ENCODE measurements around the gene MCCD1. TPM values are rescaled to one million over a fixed set of nuclear protein-coding genes. Genes with fewer than 3 reads are reported as not detected.
A peak's percentile ranks its signal among the peaks of the same experiment; 100 is the strongest.

Gene MCCD1
- total RNA-seq, 3 donors from 2014 or later (not counting 1 experiment from before 2014, with no cell fraction given): not detected

DNA sequence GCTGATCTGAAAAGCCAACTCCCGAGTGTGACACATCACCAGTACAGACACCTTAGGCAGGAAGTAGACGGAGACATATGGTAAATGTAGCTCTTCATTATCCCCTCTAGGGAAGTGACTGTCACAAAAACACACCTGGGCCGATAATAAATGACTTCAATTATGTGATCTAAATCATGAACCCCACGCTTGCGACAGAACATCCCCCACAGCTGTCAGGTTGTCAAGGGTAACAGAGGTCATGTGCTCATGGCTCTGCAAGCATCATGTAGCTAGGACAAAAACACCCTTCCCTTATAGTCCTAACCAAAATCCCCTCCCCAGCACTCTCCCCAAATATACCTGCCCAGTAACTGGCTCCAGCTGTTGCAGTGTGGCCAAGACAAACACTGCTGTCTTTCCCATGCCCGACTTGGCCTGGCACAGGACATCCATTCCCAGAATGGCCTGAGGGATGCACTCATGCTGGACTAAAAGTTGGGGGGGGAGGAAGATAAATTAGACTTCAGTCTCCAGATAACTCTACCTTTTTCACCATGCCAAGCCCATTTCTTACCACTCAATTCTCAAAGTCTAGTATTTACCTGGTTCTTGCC is 10.1 kb downstream of the MCCD1 start:
- Histone ChIP-seq H3K4me3 (ENCODE audit: low read length) (no peak overlapping the region), H3K27ac (ENCODE audit: low read length) (no peak overlapping the region), H3K27me3 (ENCODE audit: control insufficient read depth, insufficient read depth, low read length) (no peaks in the 10 kb centered on the region), H3K36me3 (ENCODE audit: control insufficient read depth, insufficient read depth, low read length) (peaks cover 59% of the 10 kb centered on the region), H3K9me3 (ENCODE audit: control insufficient read depth, insufficient read depth, low read length) (no peaks in the 10 kb centered on the region), H3K4me1 (ENCODE audit: control insufficient read depth, insufficient read depth, low read length) (peaks cover 28% of the 10 kb centered on the region)
- 59% methylated on average over 6 of the region's 6 CpGs for WGBS (ENCODE audit: insufficient coverage)
- TF ChIP-seq, protein P1, sequence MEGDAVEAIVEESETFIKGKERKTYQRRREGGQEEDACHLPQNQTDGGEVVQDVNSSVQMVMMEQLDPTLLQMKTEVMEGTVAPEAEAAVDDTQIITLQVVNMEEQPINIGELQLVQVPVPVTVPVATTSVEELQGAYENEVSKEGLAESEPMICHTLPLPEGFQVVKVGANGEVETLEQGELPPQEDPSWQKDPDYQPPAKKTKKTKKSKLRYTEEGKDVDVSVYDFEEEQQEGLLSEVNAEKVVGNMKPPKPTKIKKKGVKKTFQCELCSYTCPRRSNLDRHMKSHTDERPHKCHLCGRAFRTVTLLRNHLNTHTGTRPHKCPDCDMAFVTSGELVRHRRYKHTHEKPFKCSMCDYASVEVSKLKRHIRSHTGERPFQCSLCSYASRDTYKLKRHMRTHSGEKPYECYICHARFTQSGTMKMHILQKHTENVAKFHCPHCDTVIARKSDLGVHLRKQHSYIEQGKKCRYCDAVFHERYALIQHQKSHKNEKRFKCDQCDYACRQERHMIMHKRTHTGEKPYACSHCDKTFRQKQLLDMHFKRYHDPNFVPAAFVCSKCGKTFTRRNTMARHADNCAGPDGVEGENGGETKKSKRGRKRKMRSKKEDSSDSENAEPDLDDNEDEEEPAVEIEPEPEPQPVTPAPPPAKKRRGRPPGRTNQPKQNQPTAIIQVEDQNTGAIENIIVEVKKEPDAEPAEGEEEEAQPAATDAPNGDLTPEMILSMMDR (IDR thresholded peaks at IDR 0.05): no peak
- ATAC-seq: no peak
- Mint-ChIP-seq H3K9me3 (no peaks in the 10 kb centered on the region), H3K4me1 (peaks cover 55 to 62% of the 10 kb centered on the region in 2 donors), H3K27me3 (ENCODE audit: low read depth in 2 of 2) (no peaks in the 10 kb centered on the region), H3K36me3 (peaks cover 33% of the 10 kb centered on the region), H3K27ac (peak overlapping the region; percentile 94 to 96), H3K4me3 (peak overlapping the region; percentile 99)
- peak in 1 of 2 donors; percentile 27 for DNase-seq
- intact Hi-C loops (cut with micrococcal nuclease): no loop called here

DNA sequence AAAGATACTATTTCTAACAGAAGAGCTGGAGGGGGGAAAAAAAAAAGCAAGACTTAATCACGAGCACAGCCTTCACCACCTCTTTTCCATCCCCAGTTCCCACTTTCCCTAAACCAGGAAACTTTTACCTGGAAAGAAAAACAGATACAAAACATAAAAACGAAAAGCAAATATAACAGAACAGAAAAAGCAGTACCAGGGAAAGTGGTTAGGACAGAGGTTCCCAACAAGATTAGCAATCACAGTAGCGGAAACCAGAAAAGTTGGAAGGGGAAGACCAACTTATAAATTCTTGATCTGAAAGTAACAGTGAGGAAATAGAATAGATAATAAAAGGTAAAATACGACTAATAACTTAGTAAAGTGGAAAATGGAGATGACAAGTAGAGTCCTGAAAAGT is 11.9 kb downstream of the MCCD1 start:
- H3K9me3 Mint-ChIP-seq: no peaks in the 10 kb centered on the region
- ATAC-seq (no peak), DNase-seq (no peak)
- Histone ChIP-seq H3K4me3 (ENCODE audit: low read length) (peak overlapping the region; percentile 77), H3K4me1 (ENCODE audit: control insufficient read depth, insufficient read depth, low read length) (peaks cover 28% of the 10 kb centered on the region), H3K36me3 (ENCODE audit: control insufficient read depth, insufficient read depth, low read length) (peaks cover 42% of the 10 kb centered on the region), H3K27me3 (ENCODE audit: control insufficient read depth, insufficient read depth, low read length) (no peaks in the 10 kb centered on the region), H3K27ac (ENCODE audit: low read length) (peak overlapping the region; percentile 92), H3K9me3 (ENCODE audit: control insufficient read depth, insufficient read depth, low read length) (no peaks in the 10 kb centered on the region)
- H3K36me3 Mint-ChIP-seq: peaks cover 33% of the 10 kb centered on the region
- peaks cover 54 to 59% of the 10 kb centered on the region in 2 donors for H3K4me1 Mint-ChIP-seq
- 38% methylated on average over 2 of the region's 4 CpGs for WGBS (ENCODE audit: insufficient coverage)
- intact Hi-C loops (cut with micrococcal nuclease): loop anchor here (1.0 to 10.0 kb wide), 5 partner anchors 48 to 292 kb away; partner anchors contain the start of genes CLIC1, CSNK2B, LY6G5B and PRRC2A
- TF ChIP-seq, protein P1 (IDR thresholded peaks at IDR 0.05): no peak
- H3K4me3 Mint-ChIP-seq: peak overlapping the region; percentile 99
- peak overlapping the region; percentile 94 to 96 for H3K27ac Mint-ChIP-seq
- no peaks in the 10 kb centered on the region for H3K27me3 Mint-ChIP-seq (ENCODE audit: low read depth in 2 of 2)

DNA sequence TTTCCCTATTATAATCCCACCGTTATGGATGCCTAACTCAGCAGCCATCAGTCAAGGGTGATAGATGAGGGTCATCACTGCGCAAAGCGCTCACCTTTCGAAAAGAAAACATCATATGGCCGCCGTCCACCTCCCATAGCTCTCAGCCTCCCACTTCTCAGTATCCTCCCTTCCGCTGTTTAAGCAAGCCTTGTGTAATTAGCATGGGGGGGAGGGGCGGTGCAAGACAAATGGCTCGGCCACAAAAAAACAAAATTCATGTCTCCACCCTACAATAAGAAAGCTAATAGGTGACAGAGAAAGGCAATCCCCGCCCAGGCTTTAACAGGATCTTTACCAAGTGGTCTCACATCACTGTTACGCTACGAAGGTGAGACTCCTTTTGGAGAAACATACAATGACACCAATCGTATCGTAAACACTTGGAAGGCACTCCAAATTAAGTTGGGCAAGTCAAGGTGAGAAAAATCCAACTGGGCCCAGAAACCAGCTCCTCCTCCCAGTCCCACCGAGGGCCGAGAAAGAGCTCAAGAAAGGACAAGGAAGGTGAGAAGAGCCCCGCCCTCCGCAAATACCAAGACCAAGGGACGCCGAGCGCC is 12.4 kb downstream of the MCCD1 start:
- Histone ChIP-seq H3K27ac (ENCODE audit: low read length) (peak overlapping the region; percentile 92), H3K4me3 (ENCODE audit: low read length) (peak overlapping the region; percentile 77), H3K27me3 (ENCODE audit: control insufficient read depth, insufficient read depth, low read length) (no peaks in the 10 kb centered on the region), H3K9me3 (ENCODE audit: control insufficient read depth, insufficient read depth, low read length) (no peaks in the 10 kb centered on the region), H3K4me1 (ENCODE audit: control insufficient read depth, insufficient read depth, low read length) (peaks cover 29% of the 10 kb centered on the region), H3K36me3 (ENCODE audit: control insufficient read depth, insufficient read depth, low read length) (peaks cover 37% of the 10 kb centered on the region)
- H3K27ac Mint-ChIP-seq: peak overlapping the region; percentile 94 to 96
- WGBS (ENCODE audit: insufficient coverage): 0% methylated on average over 18 of the region's 21 CpGs
- ATAC-seq: peak; percentile 54 to 70 (median 56)
- H3K9me3 Mint-ChIP-seq: no peaks in the 10 kb centered on the region
- intact Hi-C loops (cut with micrococcal nuclease): loop anchor here (1.0 to 10.0 kb wide), 5 partner anchors 48 to 291 kb away; partner anchors contain the start of genes CLIC1, CSNK2B, LY6G5B and PRRC2A
- TF ChIP-seq, protein P1 (IDR thresholded peaks at IDR 0.05): no peak
- DNase-seq: peak; percentile 65 to 87
- H3K4me1 Mint-ChIP-seq: peaks cover 49 to 54% of the 10 kb centered on the region in 2 donors
- peaks cover 30% of the 10 kb centered on the region for H3K36me3 Mint-ChIP-seq
- no peaks in the 10 kb centered on the region for H3K27me3 Mint-ChIP-seq (ENCODE audit: low read depth in 2 of 2)
- peak overlapping the region; percentile 99 for H3K4me3 Mint-ChIP-seq

All from natural killer cell (primary cell).